T-helper 2 cell treated with Interferon-gamma antibody and Interleukin-4, amounts not matched to agents 100 ng/mL and 5 ng/mL, for 36 hours (primary cell): Measurements from ENCODE around the gene RORC. TPM values are rescaled to one million over a fixed set of nuclear protein-coding genes. Genes with fewer than 3 reads are reported as not detected.

Experiments used
- intact Hi-C: fragments of 100-400 bp; cut with micrococcal nuclease; formaldehyde crosslinking; loops from one replicate; pipeline ENCODE4 v1.15.1; 2023
- total RNA-seq: library from RNA; stranded (reverse); gene quantifications from 2 replicates; pipeline ENCODE4 v1.2.3, GENCODE V29; 2022

The RORC gene
- total RNA-seq, 1 donor from 2014 or later: 0.32 TPM

DNA sequence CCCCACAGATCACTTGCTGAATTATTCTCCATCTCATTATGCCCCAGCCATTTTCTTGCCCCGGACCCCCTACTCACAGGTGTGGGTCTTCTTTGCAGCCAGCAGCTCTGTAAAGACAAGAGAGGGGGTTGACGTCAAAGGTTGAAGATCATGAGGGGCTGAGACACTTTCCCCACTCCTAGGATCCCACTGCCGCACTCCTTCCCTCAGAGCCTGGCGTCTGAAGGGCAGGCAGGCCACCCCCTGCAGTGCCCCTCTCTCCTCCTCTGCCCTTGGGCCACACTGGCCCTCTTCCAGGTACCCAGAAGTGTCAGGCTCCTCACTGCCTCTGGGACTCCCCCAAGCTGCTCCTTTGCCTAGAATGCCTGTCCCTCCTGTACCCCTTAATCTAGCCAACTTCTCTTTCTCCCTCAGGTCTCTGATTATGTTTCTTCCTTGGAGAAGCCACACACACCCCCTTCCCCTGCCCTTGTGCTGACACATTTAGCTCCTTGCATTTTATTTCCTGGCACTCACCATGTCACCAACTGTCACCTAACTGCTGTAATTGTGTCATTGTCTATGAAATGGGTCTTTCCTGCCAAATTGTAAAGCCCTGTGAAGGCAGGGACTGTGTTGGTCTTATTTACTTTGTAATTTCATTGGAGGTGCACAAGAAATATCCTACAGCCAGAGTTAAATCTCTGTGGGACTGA lies 2.1 kb downstream of the RORC start:
- intact Hi-C loops: loop anchor here (2.0 kb wide), 1 partner anchor 289 kb away; the partner anchor contains the start of gene TUFT1

GRCh38 chr1:151828921-151829320 lies 2.7 kb downstream of the RORC start:
- intact Hi-C loops: no loop called here

GRCh38 chr1:151827853-151828252 lies 3.7 kb downstream of the RORC start:
- intact Hi-C loops: no loop called here

DNA sequence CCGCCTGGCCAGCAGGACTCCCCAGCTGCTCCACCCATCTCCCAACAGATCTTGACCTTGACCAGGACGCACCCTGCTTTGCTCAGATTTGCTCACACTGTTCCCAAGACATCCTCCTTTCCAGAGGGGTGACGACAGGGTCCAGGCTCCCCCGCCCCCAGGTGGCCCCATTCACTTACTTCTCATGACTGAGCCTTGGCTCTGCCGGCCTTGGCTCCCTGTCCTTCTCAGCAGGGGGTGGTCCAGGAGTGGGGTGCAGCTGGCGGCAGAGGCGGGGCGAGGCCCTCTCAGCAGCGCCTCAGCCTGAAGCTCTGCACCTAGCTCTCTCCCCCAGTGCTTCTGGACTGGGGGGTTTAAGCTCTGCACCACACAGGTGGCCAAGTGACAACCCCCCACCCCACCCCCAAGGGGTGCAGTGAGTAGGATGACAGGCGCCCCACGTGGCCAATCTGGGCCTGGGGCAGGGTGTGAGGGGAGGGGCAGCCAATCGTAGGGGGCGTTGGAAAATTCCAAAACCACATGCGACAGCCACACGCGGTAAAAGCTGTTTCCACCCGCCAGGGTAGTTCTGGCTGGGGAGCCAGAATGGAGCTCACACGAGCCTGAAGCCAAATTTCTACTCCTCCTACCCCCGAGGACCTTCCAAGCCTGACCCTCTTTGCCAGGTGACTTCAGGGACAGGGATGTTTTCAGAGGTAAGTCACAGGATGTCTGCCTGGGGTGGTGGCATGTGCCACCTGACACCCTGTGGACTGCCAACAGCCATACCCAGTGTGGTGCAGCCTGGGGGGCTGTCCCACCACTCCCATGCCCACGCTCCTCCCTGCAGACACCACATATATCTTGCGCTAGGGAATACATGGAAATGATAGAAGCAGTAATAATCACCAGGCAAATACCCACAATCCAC lies 5.6 kb downstream of the RORC start:
- intact Hi-C loops: no loop called here

GRCh38 chr1:151825204-151825603 lies 6.4 kb downstream of the RORC start:
- intact Hi-C loops: no loop called here

DNA sequence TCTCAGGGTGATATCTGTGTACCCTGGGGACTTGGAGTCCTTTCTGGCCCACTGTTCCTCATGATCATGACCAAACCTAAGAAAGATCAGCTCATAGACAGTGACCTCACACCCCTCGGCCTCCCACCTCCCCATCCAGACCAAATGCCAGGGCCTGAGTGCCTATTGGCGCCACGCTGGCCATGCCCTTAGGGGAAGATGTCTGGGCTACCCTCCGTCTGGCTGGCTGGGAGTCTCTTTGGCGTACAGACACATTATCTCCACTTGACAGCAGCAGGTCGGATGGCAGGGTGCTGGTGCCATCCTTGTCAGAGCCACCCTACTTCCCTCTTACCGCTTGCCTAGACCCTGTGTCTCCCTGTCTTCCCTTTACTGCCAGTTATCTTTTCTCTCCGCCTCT lies 8.4 kb downstream of the RORC start:
- intact Hi-C loops: no loop called here

- intact Hi-C loops: no loop called here
Observed at GRCh38 chr1:151822404-151822803, 9.2 kb downstream of the RORC start.

GRCh38 chr1:151820940-151821339 lies 10.7 kb downstream of the RORC start:
- intact Hi-C loops: no loop called here

- intact Hi-C loops: no loop called here
Observed at GRCh38 chr1:151819976-151820623, 11.5 kb downstream of the RORC start.

DNA sequence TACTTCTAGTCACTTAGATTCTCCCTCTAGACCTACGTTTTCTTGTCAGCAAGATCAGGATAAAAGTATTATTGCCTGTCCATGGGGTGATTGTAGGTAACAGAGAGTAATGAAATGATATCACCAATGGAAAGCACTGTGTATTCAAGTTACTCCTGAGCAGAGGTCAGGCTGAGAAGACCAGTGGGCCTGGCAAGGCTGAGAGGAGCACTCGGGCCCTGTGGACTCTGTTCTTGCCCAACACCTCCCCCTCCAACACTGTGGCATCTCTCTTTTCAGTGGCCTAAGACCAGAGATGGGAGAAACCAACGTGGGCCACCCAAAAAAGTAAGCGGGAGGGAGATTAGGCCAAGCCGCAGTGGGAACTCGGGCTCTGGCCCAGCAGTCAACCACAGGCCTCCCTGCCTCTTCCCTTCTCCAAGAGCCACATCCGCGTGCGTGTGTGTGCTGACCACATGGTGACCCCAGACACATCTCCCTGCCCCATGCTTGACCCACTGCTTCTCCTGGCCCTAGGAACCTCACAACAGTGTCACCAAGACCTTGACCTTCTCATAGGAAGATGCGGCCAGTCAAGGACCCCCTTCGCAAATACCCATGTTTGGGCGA lies 12.3 kb downstream of the RORC start:
- intact Hi-C loops: no loop called here

GRCh38 chr1:151817353-151817730 lies 14.3 kb downstream of the RORC start:
- intact Hi-C loops: no loop called here

GRCh38 chr1:151816548-151817352 lies 14.9 kb downstream of the RORC start:
- intact Hi-C loops: no loop called here

GRCh38 chr1:151815716-151816327 lies 15.8 kb downstream of the RORC start:
- intact Hi-C loops: no loop called here

- intact Hi-C loops: no loop called here
Observed at GRCh38 chr1:151814971-151815545, 16.5 kb downstream of the RORC start.

GRCh38 chr1:151814426-151814825 lies 17.2 kb downstream of the RORC start:
- intact Hi-C loops: no loop called here

DNA sequence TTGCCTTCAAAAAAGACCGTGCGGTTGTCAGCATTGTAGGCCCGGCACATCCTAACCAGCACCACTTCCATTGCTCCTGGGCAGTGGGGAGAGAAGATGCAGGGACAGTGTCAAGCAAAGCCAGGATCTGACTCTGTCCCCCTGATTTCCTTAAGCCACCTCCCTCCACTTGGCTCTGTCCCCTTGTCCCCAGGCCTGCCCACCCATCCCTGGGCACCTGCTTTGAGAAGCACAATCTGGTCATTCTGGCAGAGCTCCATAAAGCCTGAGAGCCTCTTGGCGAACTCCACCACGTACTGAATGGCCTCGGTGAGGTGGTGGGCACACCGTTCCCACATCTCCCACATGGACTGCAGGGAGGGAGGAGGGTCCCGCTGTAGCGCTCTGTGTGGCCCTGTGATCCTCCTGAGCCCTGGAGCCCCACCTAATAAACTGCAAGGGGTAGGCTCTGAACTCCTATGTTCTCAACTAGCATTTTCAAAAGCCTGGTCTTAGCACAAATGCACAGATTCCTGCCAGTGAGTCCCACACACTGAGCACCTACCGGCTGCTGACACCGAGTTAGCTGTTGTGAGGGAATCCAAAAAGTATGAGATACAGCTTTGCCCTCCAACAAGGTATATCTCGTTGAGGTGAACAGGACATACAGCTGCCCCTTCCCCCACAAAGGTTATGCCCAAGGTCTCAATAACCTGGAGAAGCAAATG lies 18.2 kb downstream of the RORC start:
- intact Hi-C loops: no loop called here

GRCh38 chr1:151811181-151811580 lies 20.4 kb downstream of the RORC start:
- intact Hi-C loops: no loop called here

DNA sequence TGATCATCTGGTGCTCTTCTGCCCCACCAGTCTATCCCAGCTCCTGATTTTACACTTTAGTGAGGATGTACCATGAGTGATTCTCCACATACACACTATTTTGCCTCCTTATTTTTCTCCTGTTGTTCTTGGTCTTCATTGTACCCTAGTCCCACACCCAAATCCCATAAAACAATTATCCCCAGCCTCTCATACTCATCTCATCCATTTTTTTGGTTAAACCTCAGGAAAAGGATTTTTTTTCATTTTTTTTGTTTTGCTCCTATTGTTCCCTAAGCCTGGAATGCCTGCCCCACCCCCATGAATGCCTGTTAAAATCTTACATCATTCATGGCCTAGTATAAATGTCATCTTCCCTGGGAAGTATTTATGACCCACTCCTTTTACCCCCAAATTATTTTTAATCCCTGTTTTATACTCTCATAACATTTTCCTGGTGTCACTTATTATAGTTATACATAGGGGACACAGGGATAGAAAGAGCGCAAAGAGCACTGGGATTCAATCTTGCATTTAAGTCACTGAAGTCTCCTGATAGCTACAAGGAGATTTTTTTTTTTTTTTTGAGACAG lies 21.5 kb downstream of the RORC start:
- intact Hi-C loops: no loop called here
